Mammary epithelial cell (primary cell): Measurements from ENCODE around the gene NALF2.

ENCODE experiments used
- CTCF ChIP-seq, 2 donors: IDR thresholded peaks in 1 of 2; conservative IDR thresholded peaks in 1 of 2; 2 replicates each; pipeline ENCODE4 v1.5.1; 2011 to 2012; ENCODE audit warnings: inconsistent platforms in 2 of 2, low read length in 2 of 2, mild to moderate bottlenecking in 2 of 2, control low read depth in 1 of 2, low read depth in 1 of 2; ENCODE audit not compliant: insufficient read depth in 1 of 2; ENCODE audit errors: extremely low read depth in 1 of 2
- EZH2 ChIP-seq: IDR thresholded peaks from 2 replicates; pipeline ENCODE4 v1.6.1; 2012; ENCODE audit warnings: low read length, inconsistent platforms, borderline replicate concordance

GRCh38 chrX:69541956-69542355 lies 37.8 kb downstream of the NALF2 start:
- TF ChIP-seq CTCF (conservative IDR thresholded peaks at IDR 0.05 in 1 of 2, IDR thresholded peaks at IDR 0.05 in 1 of 2; ENCODE audit: extremely low read depth in 1 of 2, insufficient read depth in 1 of 2, low read depth in 1 of 2, low read length in 2 of 2) (no peak), EZH2 (no peak)
